Stomach (tissue), 4 donors: ENCODE results near the gene ROBO2.

Experiments used
- EP300 ChIP-seq: sonication (generic); formaldehyde crosslinking; IDR thresholded peaks from one replicate; pipeline ENCODE4 v1.6.1; 2017; ENCODE audit warnings: antibody characterized with exemption
- POLR2A ChIP-seq, 4 donors: fragments of 450-650 bp; IDR thresholded peaks; one replicate each; pipeline ENCODE4 v1.6.1; 2016; ENCODE audit warnings: antibody characterized with exemption in 4 of 4, control low read depth in 2 of 4, mild to moderate bottlenecking in 1 of 4, moderate library complexity in 1 of 4
- POLR2AphosphoS5 ChIP-seq, 3 donors: sonication (generic); formaldehyde crosslinking; IDR thresholded peaks; one replicate each; pipeline ENCODE4 v1.6.1; 2016; ENCODE audit warnings: antibody characterized with exemption in 3 of 3
- TF ChIP-seq, protein P1 (sequence below), 7 experiments: fragments of 450-650 bp in 4 of 7; fragments of 200-600 bp in 3 of 7; sonication (generic) in 3 of 7; IDR thresholded peaks; one replicate each; pipeline ENCODE4 v1.5.1; 2016 to 2019; ENCODE audit warnings: antibody characterized with exemption in 7 of 7, control low read depth in 2 of 7, mild to moderate bottlenecking in 1 of 7

DNA sequence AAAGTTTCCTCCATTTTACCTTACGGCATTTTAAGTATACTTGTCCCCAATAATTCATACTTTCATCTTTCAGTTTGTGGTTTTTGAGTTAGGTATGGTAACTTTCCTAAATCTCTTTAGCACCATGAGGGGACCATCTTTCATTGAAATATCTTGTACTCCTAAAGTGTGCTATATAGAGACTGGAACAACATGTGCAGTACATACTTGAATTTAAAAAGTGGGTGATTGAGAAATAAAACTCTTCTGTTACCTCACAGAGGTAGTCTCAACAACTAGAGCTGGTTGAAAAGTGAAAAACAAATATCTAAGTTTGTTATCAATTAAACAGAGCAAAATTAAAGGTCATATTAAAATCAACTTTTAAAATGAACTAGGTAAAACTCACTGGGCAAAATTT is 423.1 kb downstream of the ROBO2 start:
- TF ChIP-seq, protein P1, sequence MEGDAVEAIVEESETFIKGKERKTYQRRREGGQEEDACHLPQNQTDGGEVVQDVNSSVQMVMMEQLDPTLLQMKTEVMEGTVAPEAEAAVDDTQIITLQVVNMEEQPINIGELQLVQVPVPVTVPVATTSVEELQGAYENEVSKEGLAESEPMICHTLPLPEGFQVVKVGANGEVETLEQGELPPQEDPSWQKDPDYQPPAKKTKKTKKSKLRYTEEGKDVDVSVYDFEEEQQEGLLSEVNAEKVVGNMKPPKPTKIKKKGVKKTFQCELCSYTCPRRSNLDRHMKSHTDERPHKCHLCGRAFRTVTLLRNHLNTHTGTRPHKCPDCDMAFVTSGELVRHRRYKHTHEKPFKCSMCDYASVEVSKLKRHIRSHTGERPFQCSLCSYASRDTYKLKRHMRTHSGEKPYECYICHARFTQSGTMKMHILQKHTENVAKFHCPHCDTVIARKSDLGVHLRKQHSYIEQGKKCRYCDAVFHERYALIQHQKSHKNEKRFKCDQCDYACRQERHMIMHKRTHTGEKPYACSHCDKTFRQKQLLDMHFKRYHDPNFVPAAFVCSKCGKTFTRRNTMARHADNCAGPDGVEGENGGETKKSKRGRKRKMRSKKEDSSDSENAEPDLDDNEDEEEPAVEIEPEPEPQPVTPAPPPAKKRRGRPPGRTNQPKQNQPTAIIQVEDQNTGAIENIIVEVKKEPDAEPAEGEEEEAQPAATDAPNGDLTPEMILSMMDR (IDR thresholded peaks at IDR 0.05) = no peak
- TF ChIP-seq POLR2A (IDR thresholded peaks at IDR 0.05) (no peak), POLR2AphosphoS5 (IDR thresholded peaks at IDR 0.05) (no peak), EP300 (no peak)
